Liver (tissue), 9 donors: Measurements from ENCODE around the gene MNAT1. TPM values are rescaled to one million over a fixed set of nuclear protein-coding genes. Genes with fewer than 3 reads are reported as not detected.

ENCODE experiments used
- DNase-seq: peaks from one replicate; pipeline ENCODE4 v3.0.0-alpha.2; 2017; ENCODE audit warnings: low spot score
- H3K27ac ChIP-seq, 2 donors: one replicate each; pipeline ENCODE4 v1.7.0; 2013; ENCODE audit warnings: inconsistent platforms in 2 of 2, low read length in 2 of 2, control low read depth in 1 of 2, low read depth in 1 of 2, mild to moderate bottlenecking in 1 of 2
- H3K27me3 ChIP-seq, 4 donors: one replicate each; pipeline versions ENCODE4 v1.6.1 to v1.7.0; 2013; ENCODE audit warnings: low read length in 3 of 4, inconsistent platforms in 1 of 4, mild to moderate bottlenecking in 1 of 4, moderate library complexity in 1 of 4; ENCODE audit not compliant: control insufficient read depth in 4 of 4, insufficient read depth in 4 of 4
- H3K36me3 ChIP-seq, 4 donors: one replicate each; pipeline versions ENCODE4 v1.6.1 to v1.7.0; 2013; ENCODE audit warnings: low read length in 3 of 4, mild to moderate bottlenecking in 3 of 4, low read depth in 1 of 4, moderate library complexity in 1 of 4; ENCODE audit not compliant: control insufficient read depth in 4 of 4, insufficient read depth in 3 of 4
- H3K4me1 ChIP-seq, 4 donors: one replicate each; pipeline versions ENCODE4 v1.6.1 to v1.7.0; 2013; ENCODE audit warnings: low read length in 3 of 4, mild to moderate bottlenecking in 3 of 4, moderate library complexity in 1 of 4; ENCODE audit not compliant: control insufficient read depth in 4 of 4, insufficient read depth in 4 of 4
- H3K4me3 ChIP-seq, 3 donors: one replicate each; pipeline versions ENCODE4 v1.6.1 to v1.7.0; 2013; ENCODE audit warnings: low read length in 3 of 3, control low read depth in 1 of 3, low read depth in 1 of 3, mild to moderate bottlenecking in 1 of 3
- H3K9ac ChIP-seq, 2 donors: one replicate each; pipeline ENCODE4 v1.7.0; 2013; ENCODE audit warnings: low read length in 2 of 2, mild to moderate bottlenecking in 2 of 2, moderate library complexity in 2 of 2, control low read depth in 1 of 2, low read depth in 1 of 2
- H3K9me3 ChIP-seq, 4 donors: one replicate each; pipeline versions ENCODE4 v1.6.1 to v1.7.0; 2013; ENCODE audit warnings: low read length in 3 of 4; ENCODE audit not compliant: control insufficient read depth in 4 of 4
- ATF3 ChIP-seq: IDR thresholded peaks from 2 replicates; pipeline ENCODE4 v1.6.1; 2016; ENCODE audit warnings: antibody characterized with exemption
- CTCF ChIP-seq: fragments of 150-350 bp; IDR thresholded peaks from 2 replicates; pipeline ENCODE4 v1.5.1; 2017; ENCODE audit warnings: improper control_type of control experiment, low read depth, low read length; ENCODE audit not compliant: missing input control
- FOXA1 ChIP-seq: IDR thresholded peaks from 2 replicates; pipeline ENCODE4 v1.6.1; 2016; ENCODE audit warnings: antibody characterized with exemption
- GABPA ChIP-seq, 2 donors: IDR thresholded peaks in 1 of 2; conservative IDR thresholded peaks in 1 of 2; 2 replicates each; pipeline ENCODE4 v1.6.1; 2016; ENCODE audit warnings: antibody characterized with exemption in 2 of 2, mild to moderate bottlenecking in 1 of 2, moderate library complexity in 1 of 2
- HNF4A ChIP-seq, 2 donors: conservative IDR thresholded peaks; 2 replicates each; pipeline ENCODE4 v1.6.1; 2016; ENCODE audit warnings: antibody characterized with exemption in 2 of 2, mild to moderate bottlenecking in 2 of 2
- HNF4G ChIP-seq: IDR thresholded peaks from 2 replicates; pipeline ENCODE4 v1.6.1; 2016; ENCODE audit warnings: antibody characterized with exemption
- JUND ChIP-seq, 2 donors: IDR thresholded peaks; 2 replicates each; pipeline ENCODE4 v1.6.1; 2016; ENCODE audit warnings: antibody characterized with exemption in 2 of 2
- NR2F2 ChIP-seq: IDR thresholded peaks from 2 replicates; pipeline ENCODE4 v1.6.1; 2016; ENCODE audit warnings: antibody characterized with exemption
- RAD21 ChIP-seq, 2 donors: IDR thresholded peaks; 2 replicates each; pipeline ENCODE4 v1.6.1; 2016; ENCODE audit warnings: antibody characterized with exemption in 2 of 2, mild to moderate bottlenecking in 2 of 2
- REST ChIP-seq: IDR thresholded peaks from 2 replicates; pipeline ENCODE4 v1.6.1; 2016; ENCODE audit warnings: antibody characterized with exemption, mild to moderate bottlenecking
- RXRA ChIP-seq, 2 donors: IDR thresholded peaks; 2 replicates each; pipeline ENCODE4 v1.6.1; 2017 to 2018; ENCODE audit warnings: antibody characterized with exemption in 2 of 2, mild to moderate bottlenecking in 1 of 2
- TAF1 ChIP-seq: conservative IDR thresholded peaks from 2 replicates; pipeline ENCODE4 v1.6.1; 2016; ENCODE audit warnings: antibody characterized with exemption, mild to moderate bottlenecking
- YY1 ChIP-seq: IDR thresholded peaks from 2 replicates; pipeline ENCODE4 v1.6.1; 2016; ENCODE audit warnings: antibody characterized with exemption, mild to moderate bottlenecking
- ZBTB33 ChIP-seq: IDR thresholded peaks from 2 replicates; pipeline ENCODE4 v1.6.1; 2016; ENCODE audit warnings: antibody characterized with exemption
- WGBS: extraction: QIAGEN DNeasy Blood & Tissue Kit; methylation state at CpG from one replicate; pipeline ENCODE4 v1.1.7; 2013; 5-methylcytosine and 5-hydroxymethylcytosine counted together
- polyA plus RNA-seq, 2 donors: library from polyadenylated mRNA; stranded (reverse) in 1 of 2; unstranded in 1 of 2; fragments of 200-250 nt in 1 of 2; fragments of >200 nt in 1 of 2; fragmentation: Nextera tagmentation in 1 of 2; extraction: Ambion mirVana in 1 of 2; gene quantifications; one replicate each; pipeline versions ENCODE4 v1.2.1 to v1.2.3, GENCODE V29; 2013 to 2015
- total RNA-seq, 2 donors: library from RNA; depleted of rRNA; stranded (reverse); fragments of >200 nt; gene quantifications; one replicate each; pipeline ENCODE4 v1.2.3, GENCODE V29; 2014
- donor health status: healthy.
- donor health status: healthy.
- donor health status: healthy.
- donor health status: healthy.
- donor health status: healthy.

The MNAT1 gene
- total and polyA plus RNA-seq, 4 donors = 8.9 to 18.5 (median 14.6) TPM

- no peak for DNase-seq
These were observed 199.5 kb downstream of the MNAT1 start for GRCh38 chr14:60933920-60934655.

GRCh38 chr14:60935319-60935718, 200.8 kb downstream of the MNAT1 start:
- DNase-seq = no peak
- no peaks in the 10 kb centered on the region for H3K4me1 ChIP-seq
- no peaks in the 10 kb centered on the region for H3K36me3 ChIP-seq
- no peaks in the 10 kb centered on the region for H3K27me3 ChIP-seq
- no peak overlapping the region for H3K27ac ChIP-seq
- H3K4me3 ChIP-seq = no peak overlapping the region
- no peaks in the 10 kb centered on the region for H3K9me3 ChIP-seq
- no peak overlapping the region for H3K9ac ChIP-seq
- no peak for TF ChIP-seq ZBTB33
- no peak for TF ChIP-seq NR2F2
- no peak for TF ChIP-seq GABPA (IDR thresholded peaks at IDR 0.05 in 1 of 2, conservative IDR thresholded peaks at IDR 0.05 in 1 of 2)
- no peak for TF ChIP-seq HNF4A (conservative IDR thresholded peaks at IDR 0.05)
- no peak for TF ChIP-seq YY1
- TF ChIP-seq JUND (IDR thresholded peaks at IDR 0.05) = no peak
- TF ChIP-seq HNF4G = no peak
- no peak for TF ChIP-seq ATF3
- no peak for TF ChIP-seq RAD21 (IDR thresholded peaks at IDR 0.05)
- no peak for TF ChIP-seq CTCF

More at GRCh38 chr14:60933920-60934655, 199.5 kb downstream of the MNAT1 start:
- Histone ChIP-seq H3K36me3 (no peaks in the 10 kb centered on the region), H3K9me3 (no peaks in the 10 kb centered on the region), H3K4me3 (no peak overlapping the region), H3K9ac (no peak overlapping the region), H3K27me3 (no peaks in the 10 kb centered on the region), H3K4me1 (no peaks in the 10 kb centered on the region), H3K27ac (no peak overlapping the region)
- TF ChIP-seq RXRA (IDR thresholded peaks at IDR 0.05) = no peak
- TF ChIP-seq REST = no peak
- TF ChIP-seq RAD21 (IDR thresholded peaks at IDR 0.05) = no peak
- no peak for TF ChIP-seq HNF4A (conservative IDR thresholded peaks at IDR 0.05)
- no peak for TF ChIP-seq FOXA1
- TF ChIP-seq CTCF = no peak
- TF ChIP-seq NR2F2 = no peak
- TF ChIP-seq TAF1 = no peak
- TF ChIP-seq HNF4G = no peak
- WGBS = 84% methylated on average over 8 of the region's 8 CpGs
